ENCODE results near the gene TAOK2. TPM values are rescaled to one million over a fixed set of nuclear protein-coding genes. Genes with fewer than 3 reads are reported as not detected.

The TAOK2 gene
- total RNA-seq, 1 experiment from 2014 or later: 99.4 TPM

GRCh38 chr16:29988346-29989075 is 14.8 kb downstream of the TAOK2 start:
- CTCF ChIA-PET: interaction anchor here (0.6 kb wide), 1 partner anchor 42 kb away, joined by 6 read pairs; the partner anchor contains the start of gene TLCD3B
- no peak for TF ChIP-seq SIN3A (IDR thresholded peaks at IDR 0.05; ENCODE audit: borderline replicate concordance, insufficient read depth, low read depth, low read length)
- TF ChIP-seq, protein P1, sequence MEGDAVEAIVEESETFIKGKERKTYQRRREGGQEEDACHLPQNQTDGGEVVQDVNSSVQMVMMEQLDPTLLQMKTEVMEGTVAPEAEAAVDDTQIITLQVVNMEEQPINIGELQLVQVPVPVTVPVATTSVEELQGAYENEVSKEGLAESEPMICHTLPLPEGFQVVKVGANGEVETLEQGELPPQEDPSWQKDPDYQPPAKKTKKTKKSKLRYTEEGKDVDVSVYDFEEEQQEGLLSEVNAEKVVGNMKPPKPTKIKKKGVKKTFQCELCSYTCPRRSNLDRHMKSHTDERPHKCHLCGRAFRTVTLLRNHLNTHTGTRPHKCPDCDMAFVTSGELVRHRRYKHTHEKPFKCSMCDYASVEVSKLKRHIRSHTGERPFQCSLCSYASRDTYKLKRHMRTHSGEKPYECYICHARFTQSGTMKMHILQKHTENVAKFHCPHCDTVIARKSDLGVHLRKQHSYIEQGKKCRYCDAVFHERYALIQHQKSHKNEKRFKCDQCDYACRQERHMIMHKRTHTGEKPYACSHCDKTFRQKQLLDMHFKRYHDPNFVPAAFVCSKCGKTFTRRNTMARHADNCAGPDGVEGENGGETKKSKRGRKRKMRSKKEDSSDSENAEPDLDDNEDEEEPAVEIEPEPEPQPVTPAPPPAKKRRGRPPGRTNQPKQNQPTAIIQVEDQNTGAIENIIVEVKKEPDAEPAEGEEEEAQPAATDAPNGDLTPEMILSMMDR (IDR thresholded peaks at IDR 0.05): no peak
- TF ChIP-seq, protein P2, sequence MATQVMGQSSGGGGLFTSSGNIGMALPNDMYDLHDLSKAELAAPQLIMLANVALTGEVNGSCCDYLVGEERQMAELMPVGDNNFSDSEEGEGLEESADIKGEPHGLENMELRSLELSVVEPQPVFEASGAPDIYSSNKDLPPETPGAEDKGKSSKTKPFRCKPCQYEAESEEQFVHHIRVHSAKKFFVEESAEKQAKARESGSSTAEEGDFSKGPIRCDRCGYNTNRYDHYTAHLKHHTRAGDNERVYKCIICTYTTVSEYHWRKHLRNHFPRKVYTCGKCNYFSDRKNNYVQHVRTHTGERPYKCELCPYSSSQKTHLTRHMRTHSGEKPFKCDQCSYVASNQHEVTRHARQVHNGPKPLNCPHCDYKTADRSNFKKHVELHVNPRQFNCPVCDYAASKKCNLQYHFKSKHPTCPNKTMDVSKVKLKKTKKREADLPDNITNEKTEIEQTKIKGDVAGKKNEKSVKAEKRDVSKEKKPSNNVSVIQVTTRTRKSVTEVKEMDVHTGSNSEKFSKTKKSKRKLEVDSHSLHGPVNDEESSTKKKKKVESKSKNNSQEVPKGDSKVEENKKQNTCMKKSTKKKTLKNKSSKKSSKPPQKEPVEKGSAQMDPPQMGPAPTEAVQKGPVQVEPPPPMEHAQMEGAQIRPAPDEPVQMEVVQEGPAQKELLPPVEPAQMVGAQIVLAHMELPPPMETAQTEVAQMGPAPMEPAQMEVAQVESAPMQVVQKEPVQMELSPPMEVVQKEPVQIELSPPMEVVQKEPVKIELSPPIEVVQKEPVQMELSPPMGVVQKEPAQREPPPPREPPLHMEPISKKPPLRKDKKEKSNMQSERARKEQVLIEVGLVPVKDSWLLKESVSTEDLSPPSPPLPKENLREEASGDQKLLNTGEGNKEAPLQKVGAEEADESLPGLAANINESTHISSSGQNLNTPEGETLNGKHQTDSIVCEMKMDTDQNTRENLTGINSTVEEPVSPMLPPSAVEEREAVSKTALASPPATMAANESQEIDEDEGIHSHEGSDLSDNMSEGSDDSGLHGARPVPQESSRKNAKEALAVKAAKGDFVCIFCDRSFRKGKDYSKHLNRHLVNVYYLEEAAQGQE (IDR thresholded peaks at IDR 0.05; ENCODE audit: insufficient read depth in 1 of 2, low read depth in 2 of 2, low read length in 1 of 2): no peak
- TF ChIP-seq POLR2AphosphoS5 (IDR thresholded peaks at IDR 0.05; ENCODE audit: low read depth, low read length): no peak
- no peak for TF ChIP-seq TCF7L2 (IDR thresholded peaks at IDR 0.05; ENCODE audit: low read depth, low read length)
- intact Hi-C loops (cut with micrococcal nuclease; ENCODE audit: unreplicated experiment): no loop called here
- H3K27ac ChIP-seq (ENCODE audit: low read length): no peak overlapping the region
- peaks cover 16% of the 10 kb centered on the region for H3K4me1 ChIP-seq (ENCODE audit: control insufficient read depth, insufficient read depth, low read length)
- no peak overlapping the region for H3K4me3 ChIP-seq (ENCODE audit: low read depth in 2 of 2, low read length in 2 of 2)
- no peaks in the 10 kb centered on the region for H3K9me3 ChIP-seq (ENCODE audit: control insufficient read depth, insufficient read depth, low read depth, low read length)
- in situ Hi-C loops (cut with HindIII; ENCODE audit: low pct_unique_long_range_greater_than_20kb, low sequenced_read_pairs): no loop called here
- peaks cover 16% of the 10 kb centered on the region for H3K36me3 ChIP-seq (ENCODE audit: control insufficient read depth, insufficient read depth, low read length)
- no peaks in the 10 kb centered on the region for H3K27me3 ChIP-seq (ENCODE audit: control insufficient read depth, insufficient read depth, low read length)
- DNase-seq (ENCODE audit: low read depth, low spot score) (no peak), ATAC-seq (no peak)
- no TSS peak for BruUV-seq (replicated peaks)
- POLR2A ChIA-PET: no interaction called here

DNA sequence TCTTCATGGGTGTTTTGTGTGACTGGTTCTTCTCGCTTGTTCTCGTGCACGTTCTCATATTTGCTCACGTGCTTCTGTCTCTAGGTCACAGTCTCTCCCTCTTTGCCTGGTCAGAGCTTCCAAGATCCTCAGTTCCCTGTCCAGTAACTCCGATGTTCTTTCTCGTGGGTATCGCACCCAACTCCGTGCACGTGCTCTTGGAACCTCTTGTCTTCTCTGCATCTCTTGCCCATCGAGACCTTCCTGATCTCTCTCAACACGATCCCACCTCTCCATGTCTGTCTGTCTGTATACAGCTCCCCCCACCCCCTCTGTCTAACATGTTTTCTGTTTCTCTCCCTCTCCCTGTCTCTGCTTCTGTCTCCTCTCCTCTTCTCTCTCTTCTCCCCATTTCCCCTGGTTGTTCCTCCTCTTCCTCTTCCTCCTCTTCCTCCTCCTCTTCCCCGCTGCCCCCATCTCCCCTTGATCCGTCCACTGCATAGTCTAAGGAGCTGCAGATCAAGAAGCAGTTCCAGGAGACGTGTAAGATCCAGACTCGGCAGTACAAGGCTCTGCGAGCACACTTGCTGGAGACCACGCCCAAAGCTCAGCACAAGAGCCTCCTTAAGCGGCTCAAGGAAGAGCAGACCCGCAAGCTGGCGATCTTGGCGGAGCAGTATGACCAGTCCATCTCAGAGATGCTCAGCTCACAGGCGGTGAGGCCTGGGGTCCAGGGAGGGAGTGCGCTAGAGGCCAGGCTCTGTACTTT is 15.6 kb downstream of the TAOK2 start:
- no peaks in the 10 kb centered on the region for H3K27me3 ChIP-seq (ENCODE audit: control insufficient read depth, insufficient read depth, low read length)
- no peak overlapping the region for H3K4me3 ChIP-seq (ENCODE audit: low read depth in 2 of 2, low read length in 2 of 2)
- H3K4me1 ChIP-seq (ENCODE audit: control insufficient read depth, insufficient read depth, low read length): peaks cover 19% of the 10 kb centered on the region
- TF ChIP-seq, protein P1 (IDR thresholded peaks at IDR 0.05): no peak
- TF ChIP-seq, protein P2 (IDR thresholded peaks at IDR 0.05; ENCODE audit: insufficient read depth in 1 of 2, low read depth in 2 of 2, low read length in 1 of 2): no peak
- TF ChIP-seq POLR2AphosphoS5 (IDR thresholded peaks at IDR 0.05; ENCODE audit: low read depth, low read length) (no peak), SIN3A (IDR thresholded peaks at IDR 0.05; ENCODE audit: borderline replicate concordance, insufficient read depth, low read depth, low read length) (no peak), TCF7L2 (IDR thresholded peaks at IDR 0.05; ENCODE audit: low read depth, low read length) (no peak)
- no peak for ATAC-seq
- BruUV-seq (replicated peaks): TSS peak; percentile 30
- peaks cover 13% of the 10 kb centered on the region for H3K36me3 ChIP-seq (ENCODE audit: control insufficient read depth, insufficient read depth, low read length)
- in situ Hi-C loops (cut with HindIII; ENCODE audit: low pct_unique_long_range_greater_than_20kb, low sequenced_read_pairs): no loop called here
- H3K27ac ChIP-seq (ENCODE audit: low read length): no peak overlapping the region
- ChIA-PET POLR2A (no interaction called here), CTCF (interaction anchor here (1.0 kb wide), 1 partner anchor 16 kb away, joined by 3 read pairs; no protein-coding TSS in a partner anchor)
- intact Hi-C loops (cut with micrococcal nuclease; ENCODE audit: unreplicated experiment): no loop called here
- no peak for DNase-seq (ENCODE audit: low read depth, low spot score)
- no peaks in the 10 kb centered on the region for H3K9me3 ChIP-seq (ENCODE audit: control insufficient read depth, insufficient read depth, low read depth, low read length)

Data from Panc1 (cell line).